Esophagus squamous epithelium (tissue), 5 donors: ENCODE measurements around the gene HMOX1. TPM values are rescaled to one million over a fixed set of nuclear protein-coding genes. Genes with fewer than 3 reads are reported as not detected.

Experiments used
- DNase-seq: peaks from one replicate; lab custom pipeline; 2025; lab: John Stamatoyannopoulos, UW
- H3K27ac ChIP-seq, 4 donors: fragments of 200-600 bp; sonication (generic); one replicate each; pipeline ENCODE4 v1.5.1; 2016 to 2019; ENCODE audit warnings: mild to moderate bottlenecking in 1 of 4
- H3K27me3 ChIP-seq, 4 donors: fragments of 200-600 bp; sonication (generic); 1 replicate in 3 of 4; 2 replicates in 1 of 4; pipeline versions ENCODE4 v1.5.1 to v1.6.0; 2017 to 2021; ENCODE audit warnings: antibody characterized with exemption in 1 of 4
- H3K36me3 ChIP-seq, 3 donors: fragments of 200-600 bp; sonication (generic); one replicate each; pipeline ENCODE4 v1.5.1; 2016 to 2019
- H3K4me1 ChIP-seq, 3 donors: fragments of 200-600 bp; sonication (generic); one replicate each; pipeline ENCODE4 v1.5.1; 2017 to 2019
- H3K4me3 ChIP-seq, 4 donors: fragments of 200-600 bp; sonication (generic); 1 replicate in 3 of 4; 2 replicates in 1 of 4; pipeline ENCODE4 v1.5.1; 2016 to 2019; ENCODE audit warnings: mild to moderate bottlenecking in 2 of 4, moderate library complexity in 1 of 4
- H3K9me3 ChIP-seq, 3 donors: fragments of 200-600 bp; sonication (generic); one replicate each; pipeline ENCODE4 v1.5.1; 2016 to 2019
- CTCF ChIP-seq, 6 experiments: fragments of 450-650 bp in 4 of 6; fragments of 200-600 bp in 2 of 6; sonication (generic) in 2 of 6; IDR thresholded peaks; one replicate each; pipeline ENCODE4 v1.5.1; 2016 to 2019; ENCODE audit warnings: antibody characterized with exemption in 6 of 6, mild to moderate bottlenecking in 4 of 6, moderate library complexity in 4 of 6
- POLR2A ChIP-seq, 4 donors: fragments of 450-650 bp; IDR thresholded peaks; one replicate each; pipeline ENCODE4 v1.6.1; 2017; ENCODE audit warnings: antibody characterized with exemption in 4 of 4, mild to moderate bottlenecking in 4 of 4, moderate library complexity in 3 of 4
- WGBS, 2 donors: methylation state at CpG; one replicate each; pipeline ENCODE4 v1.1.5; 2018; 5-methylcytosine and 5-hydroxymethylcytosine counted together
- intact Hi-C: fragments of 100-400 bp; cut with DNase I; formaldehyde crosslinking; loops from one replicate; pipeline ENCODE4 v1.15.0; 2022
- total RNA-seq, 4 donors: library from RNA; depleted of rRNA; stranded (reverse); fragments of >200 nt; gene quantifications; one replicate each; pipeline ENCODE4 v1.1.0, GENCODE V29; 2016
- donor health status: DM: yes; HTN: yes; CAD: no.

Gene HMOX1
- total RNA-seq, 4 donors from 2014 or later = 13.0 to 39.0 (median 18.3) TPM

- Histone ChIP-seq H3K9me3 (no peaks in the 10 kb centered on the region), H3K27me3 (no peaks in the 10 kb centered on the region), H3K36me3 (peaks cover 0 to 11% (median 0%) of the 10 kb centered on the region in 3 donors), H3K27ac (peak overlapping the region in 1 of 4 donors; percentile 27), H3K4me1 (peaks cover 13 to 71% (median 27%) of the 10 kb centered on the region in 3 donors), H3K4me3 (no peak overlapping the region)
- no peak for TF ChIP-seq POLR2A (IDR thresholded peaks at IDR 0.05)
- TF ChIP-seq CTCF (IDR thresholded peaks at IDR 0.05) = no peak
- intact Hi-C loops = no loop called here
- DNase-seq = no peak
- 76 to 82% methylated on average over 7 to 9 of the region's 10 CpGs for WGBS, 2 donors
Observed at GRCh38 chr22:35379146-35379993, 1.5 kb upstream of the HMOX1 start.

GRCh38 chr22:35380013-35380412 is 883 bp upstream of the HMOX1 start:
- Histone ChIP-seq H3K27me3 (no peaks in the 10 kb centered on the region), H3K9me3 (no peaks in the 10 kb centered on the region), H3K4me3 (no peak overlapping the region), H3K27ac (peak overlapping the region; percentile 76 to 86 (median 80)), H3K4me1 (peaks cover 13 to 71% (median 27%) of the 10 kb centered on the region in 3 donors), H3K36me3 (peaks cover 0 to 18% (median 0%) of the 10 kb centered on the region in 3 donors)
- TF ChIP-seq CTCF (IDR thresholded peaks at IDR 0.05) = no peak
- no peak for TF ChIP-seq POLR2A (IDR thresholded peaks at IDR 0.05)
- intact Hi-C loops = no loop called here
- WGBS, 2 donors = 77 to 82% methylated on average over 4 to 5 of the region's 6 CpGs
- DNase-seq = no peak

- no peak for TF ChIP-seq CTCF (IDR thresholded peaks at IDR 0.05)
- TF ChIP-seq POLR2A (IDR thresholded peaks at IDR 0.05) = no peak
- intact Hi-C loops = no loop called here
- peak overlapping the region; percentile 44 to 67 (median 53) for H3K4me3 ChIP-seq
- H3K27me3 ChIP-seq = no peaks in the 10 kb centered on the region
- peaks cover 11 to 64% (median 22%) of the 10 kb centered on the region in 3 donors for H3K4me1 ChIP-seq
- peak overlapping the region; percentile 76 to 86 (median 80) for H3K27ac ChIP-seq
- 64 to 78% methylated on average over 3 to 5 of the region's 5 CpGs for WGBS, 2 donors
- peaks cover 0 to 30% (median under 1%) of the 10 kb centered on the region in 3 donors for H3K36me3 ChIP-seq
- H3K9me3 ChIP-seq = no peaks in the 10 kb centered on the region
- no peak for DNase-seq
Observed at GRCh38 chr22:35381424-35382009, 621 bp downstream of the HMOX1 start.

GRCh38 chr22:35383679-35384071 is 2.8 kb downstream of the HMOX1 start:
- H3K9me3 ChIP-seq = no peaks in the 10 kb centered on the region
- TF ChIP-seq POLR2A (IDR thresholded peaks at IDR 0.05) (no peak), CTCF (IDR thresholded peaks at IDR 0.05) (no peak)
- no peak overlapping the region for H3K4me3 ChIP-seq
- intact Hi-C loops = no loop called here
- DNase-seq = no peak
- WGBS, 2 donors = 43 to 76% methylated on average over 1 to 3 of the region's 3 CpGs
- H3K27me3 ChIP-seq = no peaks in the 10 kb centered on the region
- no peak overlapping the region for H3K27ac ChIP-seq
- peaks cover 0 to 48% (median 8%) of the 10 kb centered on the region in 3 donors for H3K36me3 ChIP-seq
- peaks cover 7 to 47% (median 14%) of the 10 kb centered on the region in 3 donors for H3K4me1 ChIP-seq

GRCh38 chr22:35384527-35384926 is 3.6 kb downstream of the HMOX1 start:
- H3K27ac ChIP-seq = no peak overlapping the region
- H3K4me1 ChIP-seq = peaks cover 7 to 39% (median 14%) of the 10 kb centered on the region in 3 donors
- peaks cover 0 to 48% (median 8%) of the 10 kb centered on the region in 3 donors for H3K36me3 ChIP-seq
- H3K9me3 ChIP-seq = no peaks in the 10 kb centered on the region
- H3K4me3 ChIP-seq = no peak overlapping the region
- H3K27me3 ChIP-seq = no peaks in the 10 kb centered on the region
- DNase-seq = no peak
- TF ChIP-seq CTCF (IDR thresholded peaks at IDR 0.05) (no peak), POLR2A (IDR thresholded peaks at IDR 0.05) (no peak)
- intact Hi-C loops = no loop called here
- 83% methylated on average over 2 of the region's 4 CpGs; no CpG with 5 or more reads in 1 of the 2 donors for WGBS, 2 donors
